Fibroblast of lung (primary cell): ENCODE results near the gene FGGY. TPM values are rescaled to one million over a fixed set of nuclear protein-coding genes. Genes with fewer than 3 reads are reported as not detected.

ENCODE experiments used
- DNase-seq, 2 donors: peaks; one replicate each; pipeline versions ENCODE4 v3.0.0 to v3.0.0-alpha.2; 2010; ENCODE audit warnings: low read depth in 2 of 2
- H2AFZ ChIP-seq: 2 replicates; pipeline ENCODE4 v1.5.1; 2012; ENCODE audit warnings: low read length, control low read depth, inconsistent platforms
- H3K27ac ChIP-seq: 2 replicates; pipeline ENCODE4 v1.5.1; 2011; ENCODE audit warnings: low read length, control low read depth; ENCODE audit not compliant: insufficient read depth
- H3K27me3 ChIP-seq: 2 replicates; pipeline ENCODE4 v1.5.1; 2011; ENCODE audit warnings: mild to moderate bottlenecking, low read length; ENCODE audit not compliant: control insufficient read depth, insufficient read depth
- H3K36me3 ChIP-seq: 2 replicates; pipeline ENCODE4 v1.5.1; 2011; ENCODE audit warnings: low read length; ENCODE audit not compliant: control insufficient read depth, insufficient read depth
- H3K4me1 ChIP-seq: 2 replicates; pipeline ENCODE4 v1.5.1; 2011; ENCODE audit warnings: low read length; ENCODE audit not compliant: control insufficient read depth, insufficient read depth; ENCODE audit errors: extremely low read depth
- H3K4me2 ChIP-seq: 2 replicates; pipeline ENCODE4 v1.5.1; 2011; ENCODE audit warnings: low read length, control low read depth; ENCODE audit not compliant: insufficient read depth; ENCODE audit errors: extremely low read depth
- H3K4me3 ChIP-seq, 4 experiments: fragments of 200-600 bp in 1 of 4; sonication (generic) in 1 of 4; replicated peaks in 1 of 4; 2 replicates each; pipeline ENCODE4 v1.5.1; 2011 to 2016; ENCODE audit warnings: low read length in 4 of 4, low read depth in 3 of 4, mild to moderate bottlenecking in 3 of 4, control low read depth in 2 of 4, inconsistent platforms in 1 of 4, mixed read lengths in 1 of 4; ENCODE audit not compliant: insufficient read depth in 1 of 4; ENCODE audit errors: control extremely low read depth in 1 of 4
- H3K79me2 ChIP-seq: 2 replicates; pipeline ENCODE4 v1.5.1; 2012; ENCODE audit warnings: mild to moderate bottlenecking, low read length, inconsistent platforms; ENCODE audit not compliant: control insufficient read depth, insufficient read depth
- H3K9ac ChIP-seq: 2 replicates; pipeline ENCODE4 v1.5.1; 2011; ENCODE audit warnings: mild to moderate bottlenecking, low read length, control low read depth; ENCODE audit not compliant: insufficient read depth
- H3K9me3 ChIP-seq: 2 replicates; pipeline ENCODE4 v1.5.1; 2012; ENCODE audit warnings: low read depth, low read length; ENCODE audit not compliant: control insufficient read depth, insufficient read depth
- H4K20me1 ChIP-seq: 2 replicates; pipeline ENCODE4 v1.5.1; 2011; ENCODE audit warnings: low read length; ENCODE audit not compliant: control insufficient read depth, insufficient read depth; ENCODE audit errors: extremely low read depth
- CTCF ChIP-seq, 2 donors: IDR thresholded peaks in 1 of 2; conservative IDR thresholded peaks in 1 of 2; 1 replicate in 1 of 2; 2 replicates in 1 of 2; pipeline ENCODE4 v1.5.1; 2011 to 2012; ENCODE audit warnings: low read length in 2 of 2, control low read depth in 1 of 2, inconsistent platforms in 1 of 2, low read depth in 1 of 2, mild to moderate bottlenecking in 1 of 2
- EZH2 ChIP-seq: IDR thresholded peaks from 2 replicates; pipeline ENCODE4 v1.5.1; 2012; ENCODE audit warnings: low read length, control low read depth, mild to moderate bottlenecking; ENCODE audit errors: missing control alignments
- polyA plus RNA-seq, 2 donors: library from polyadenylated mRNA; depleted of rRNA in 1 of 2; stranded (reverse) in 1 of 2; unstranded in 1 of 2; fragments of >200 nt; gene quantifications; 2 replicates each; pipeline ENCODE4 v1.2.1, GENCODE V29; 2011 to 2012; ENCODE audit warnings: missing spikeins in 1 of 2
- total RNA-seq: library from RNA; depleted of rRNA; stranded (reverse); fragments of >200 nt; gene quantifications from 2 replicates; pipeline ENCODE4 v1.2.1, GENCODE V29; 2014

FGGY gene
- total and polyA plus RNA-seq, 2 donors (not counting 1 experiment from before 2014, with no cell fraction given): 9.5 to 32.4 TPM

- Histone ChIP-seq H3K4me2 (no peak overlapping the region), H3K36me3 (no peaks in the 10 kb centered on the region), H3K4me1 (no peaks in the 10 kb centered on the region), H3K9me3 (no peaks in the 10 kb centered on the region), H2AFZ (no peak overlapping the region), H4K20me1 (no peaks in the 10 kb centered on the region), H3K9ac (no peak overlapping the region), H3K4me3 (no peak overlapping the region), H3K27ac (no peak overlapping the region), H3K79me2 (no peaks in the 10 kb centered on the region), H3K27me3 (no peaks in the 10 kb centered on the region)
- TF ChIP-seq EZH2: no peak
- no peak for TF ChIP-seq CTCF (conservative IDR thresholded peaks at IDR 0.05 in 1 of 2, IDR thresholded peaks at IDR 0.05 in 1 of 2; ENCODE audit: low read depth in 1 of 2, low read length in 2 of 2)
- DNase-seq: peak in 1 of 2 donors; percentile 38
These were observed 446.6 kb downstream of the FGGY start for GRCh38 chr1:59743324-59744091.

DNA sequence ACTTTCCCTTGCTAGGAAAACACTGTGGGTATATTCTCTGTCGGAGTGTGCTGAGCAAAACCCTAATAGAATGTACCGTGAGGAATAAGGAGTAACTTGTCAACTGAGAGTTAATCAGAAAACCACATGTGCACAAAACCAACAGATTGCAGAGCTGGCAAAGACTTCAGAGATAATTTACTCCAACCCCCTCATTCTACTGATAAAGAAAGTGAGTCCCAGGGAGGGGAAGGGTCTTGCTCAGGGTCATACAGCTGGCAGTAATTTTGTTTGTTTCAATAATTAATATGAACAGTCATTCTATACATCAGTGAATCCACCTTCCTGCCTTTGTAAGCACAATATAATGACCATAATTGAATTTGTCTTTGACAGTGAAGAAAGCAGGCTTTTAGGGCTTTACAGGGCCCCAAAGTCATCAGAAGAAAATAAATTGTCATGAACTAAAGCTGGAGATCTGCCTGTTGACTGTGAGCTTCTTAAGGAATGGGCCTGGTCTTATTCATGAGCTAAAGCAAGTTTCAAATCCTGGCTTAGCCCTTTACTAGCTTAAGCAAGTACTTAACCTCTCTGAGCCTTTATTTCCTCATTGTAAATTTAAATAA is 450.6 kb downstream of the FGGY start:
- no peak overlapping the region for H2AFZ ChIP-seq
- no peak overlapping the region for H3K27ac ChIP-seq
- H3K4me1 ChIP-seq: peaks cover 5% of the 10 kb centered on the region
- DNase-seq: peak in 1 of 2 donors; percentile 33
- H3K27me3 ChIP-seq: no peaks in the 10 kb centered on the region
- no peaks in the 10 kb centered on the region for H3K36me3 ChIP-seq
- H3K4me3 ChIP-seq: no peak overlapping the region
- no peak overlapping the region for H3K4me2 ChIP-seq
- no peaks in the 10 kb centered on the region for H3K9me3 ChIP-seq
- H4K20me1 ChIP-seq: no peaks in the 10 kb centered on the region
- H3K9ac ChIP-seq: no peak overlapping the region
- no peak for TF ChIP-seq CTCF (conservative IDR thresholded peaks at IDR 0.05 in 1 of 2, IDR thresholded peaks at IDR 0.05 in 1 of 2; ENCODE audit: low read depth in 1 of 2, low read length in 2 of 2)
- TF ChIP-seq EZH2: no peak
- no peaks in the 10 kb centered on the region for H3K79me2 ChIP-seq

- no peaks in the 10 kb centered on the region for H3K27me3 ChIP-seq
- H3K27ac ChIP-seq: no peak overlapping the region
- H3K4me2 ChIP-seq: no peak overlapping the region
- H3K4me3 ChIP-seq: no peak overlapping the region
- H3K4me1 ChIP-seq: peaks cover 5% of the 10 kb centered on the region
- H3K36me3 ChIP-seq: no peaks in the 10 kb centered on the region
- H3K79me2 ChIP-seq: no peaks in the 10 kb centered on the region
- H3K9me3 ChIP-seq: no peaks in the 10 kb centered on the region
- TF ChIP-seq CTCF (conservative IDR thresholded peaks at IDR 0.05 in 1 of 2, IDR thresholded peaks at IDR 0.05 in 1 of 2; ENCODE audit: low read depth in 1 of 2, low read length in 2 of 2) (no peak), EZH2 (no peak)
- H4K20me1 ChIP-seq: no peaks in the 10 kb centered on the region
- H3K9ac ChIP-seq: no peak overlapping the region
- H2AFZ ChIP-seq: no peak overlapping the region
- no peak for DNase-seq
These were observed 451.2 kb downstream of the FGGY start for GRCh38 chr1:59748123-59748522.
